ENCODE data around the gene ZNF554.
A peak's percentile ranks its signal among the peaks of the same experiment; 100 is the strongest.

The ZNF554 gene

GRCh38 chr19:2872175-2872574 is 52.5 kb downstream of the ZNF554 start:
- peak in 1 of 2 donors; percentile 37 for DNase-seq

- no peak for DNase-seq
Measured at GRCh38 chr19:2877398-2878331, 58.0 kb downstream of the ZNF554 start.

- DNase-seq = no peak
Measured at GRCh38 chr19:2883686-2884439, 64.2 kb downstream of the ZNF554 start.

GRCh38 chr19:2885736-2886135 is 66.1 kb downstream of the ZNF554 start:
- no peak for DNase-seq
